Trophoblast cell (in vitro differentiated cells and primary cell): ENCODE data around the gene C11orf42.
A peak's percentile ranks its signal among the peaks of the same experiment; 100 is the strongest.

Source experiments
- DNase-seq, 2 donors: peaks; one replicate each; pipeline ENCODE4 v3.0.0-alpha.2; 2016
- H2AFZ ChIP-seq: 2 replicates; pipeline ENCODE4 v1.6.1; 2013; ENCODE audit warnings: low read length, moderate library complexity, mild to moderate bottlenecking; ENCODE audit not compliant: insufficient read depth, poor library complexity
- H2AK5ac ChIP-seq: 2 replicates; pipeline ENCODE4 v1.6.1; 2013; ENCODE audit warnings: mild to moderate bottlenecking, low read length
- H2BK120ac ChIP-seq: 2 replicates; pipeline ENCODE4 v1.6.1; 2013; ENCODE audit warnings: low read length, mild to moderate bottlenecking, moderate library complexity; ENCODE audit not compliant: insufficient read depth, poor library complexity
- H2BK12ac ChIP-seq: 2 replicates; pipeline ENCODE4 v1.6.1; 2013; ENCODE audit warnings: mild to moderate bottlenecking, low read length, moderate library complexity
- H2BK5ac ChIP-seq: 2 replicates; pipeline ENCODE4 v1.6.1; 2013; ENCODE audit warnings: low read length, low read depth, moderate library complexity, mild to moderate bottlenecking; ENCODE audit not compliant: poor library complexity
- H3K14ac ChIP-seq: 2 replicates; pipeline ENCODE4 v1.6.1; 2013; ENCODE audit warnings: mild to moderate bottlenecking, low read length
- H3K18ac ChIP-seq: 2 replicates; pipeline ENCODE4 v1.6.1; 2013; ENCODE audit warnings: mild to moderate bottlenecking, low read length
- H3K23ac ChIP-seq: 2 replicates; pipeline ENCODE4 v1.6.1; 2013; ENCODE audit warnings: low read length
- H3K27ac ChIP-seq: 2 replicates; pipeline ENCODE4 v1.5.1; 2013; ENCODE audit warnings: low read depth, mild to moderate bottlenecking, inconsistent platforms, low read length, moderate library complexity
- H3K27me3 ChIP-seq: 2 replicates; pipeline ENCODE4 v1.6.1; 2013; ENCODE audit warnings: inconsistent platforms, mild to moderate bottlenecking, low read length, moderate library complexity; ENCODE audit not compliant: insufficient read depth
- H3K36me3 ChIP-seq, 2 experiments: 1 replicate in 1 of 2; 2 replicates in 1 of 2; pipeline ENCODE4 v1.6.1; 2013; ENCODE audit warnings: low read length in 2 of 2, mild to moderate bottlenecking in 2 of 2, moderate library complexity in 1 of 2; ENCODE audit not compliant: insufficient read depth in 2 of 2, control insufficient read depth in 1 of 2
- H3K4ac ChIP-seq: 2 replicates; pipeline ENCODE4 v1.6.1; 2013; ENCODE audit warnings: low read depth, mild to moderate bottlenecking, low read length, moderate library complexity
- H3K4me1 ChIP-seq, 2 experiments: 1 replicate in 1 of 2; 2 replicates in 1 of 2; pipeline ENCODE4 v1.6.1; 2013; ENCODE audit warnings: low read length in 2 of 2, mild to moderate bottlenecking in 2 of 2, moderate library complexity in 1 of 2; ENCODE audit not compliant: insufficient read depth in 2 of 2, control insufficient read depth in 1 of 2
- H3K4me2 ChIP-seq: 2 replicates; pipeline ENCODE4 v1.6.1; 2013; ENCODE audit warnings: inconsistent platforms, mild to moderate bottlenecking, low read length, moderate library complexity
- H3K4me3 ChIP-seq: 2 replicates; pipeline ENCODE4 v1.5.1; 2013; ENCODE audit warnings: mild to moderate bottlenecking, low read depth, low read length, inconsistent platforms
- H3K79me1 ChIP-seq: one replicate; pipeline ENCODE4 v1.6.1; 2013; ENCODE audit warnings: low read length
- H3K79me2 ChIP-seq: 2 replicates; pipeline ENCODE4 v1.6.1; 2013; ENCODE audit warnings: low read length, mild to moderate bottlenecking; ENCODE audit not compliant: control insufficient read depth, insufficient read depth, poor library complexity
- H3K9ac ChIP-seq: 2 replicates; pipeline ENCODE4 v1.6.1; 2013; ENCODE audit warnings: mild to moderate bottlenecking, low read length
- H3K9me3 ChIP-seq: 2 replicates; pipeline ENCODE4 v1.6.1; 2013; ENCODE audit warnings: low read depth, mild to moderate bottlenecking, control low read depth, inconsistent platforms, low read length; ENCODE audit not compliant: insufficient read depth
- H4K12ac ChIP-seq: 2 replicates; pipeline ENCODE4 v1.6.1; 2013; ENCODE audit warnings: low read depth, mild to moderate bottlenecking, low read length, moderate library complexity
- H4K8ac ChIP-seq: 2 replicates; pipeline ENCODE4 v1.6.1; 2013; ENCODE audit warnings: low read depth, mild to moderate bottlenecking, low read length, moderate library complexity
- H4K91ac ChIP-seq: one replicate; pipeline ENCODE4 v1.6.1; 2013; ENCODE audit warnings: low read depth, mild to moderate bottlenecking, low read length, moderate library complexity
- WGBS: extraction: QIAGEN DNeasy Blood & Tissue Kit; methylation state at CpG from one replicate; pipeline ENCODE4 v1.1.7; 2013; ENCODE audit warnings: missing lambda C conversion rate; ENCODE audit not compliant: insufficient read length, insufficient coverage; ENCODE audit errors: extremely low coverage; 5-methylcytosine and 5-hydroxymethylcytosine counted together

The C11orf42 gene

GRCh38 chr11:6238902-6239301, 33.5 kb downstream of the C11orf42 start, which contains the start of gene CNGA4:
TSS of gene CNGA4 (plus strand) at chr11:6239089. CDS start at chr11:6239207, 118 bp downstream.
- Histone ChIP-seq H2BK12ac (no peak within 1 kb of the TSS), H3K79me2 (peaks cover 5% of the 10 kb centered on the region), H3K4me1 (peaks cover 0 to 2% of the 10 kb centered on the region in 2 experiments), H4K91ac (no peak within 1 kb of the TSS), H4K8ac (no peak within 1 kb of the TSS), H3K9me3 (no peaks in the 10 kb centered on the region), H3K36me3 (no peaks in the 10 kb centered on the region), H3K14ac (no peak within 1 kb of the TSS), H4K12ac (no peak within 1 kb of the TSS), H3K23ac (no peak within 1 kb of the TSS), H3K79me1 (peaks cover 7% of the 10 kb centered on the region), H2AK5ac (no peak within 1 kb of the TSS), H3K18ac (no peak within 1 kb of the TSS), H3K9ac (no peak within 1 kb of the TSS), H3K27me3 (no peaks in the 10 kb centered on the region), H3K4me3 (no peak within 1 kb of the TSS), H3K4me2 (no peak within 1 kb of the TSS), H2BK5ac (no peak within 1 kb of the TSS), H2BK120ac (no peak within 1 kb of the TSS), H3K4ac (no peak within 1 kb of the TSS), H3K27ac (no peak within 1 kb of the TSS), H2AFZ (no peak within 1 kb of the TSS)
- no peak for DNase-seq
- whole genome bisulfite sequencing: no CpG with 5 or more reads among the region's 1 CpG

GRCh38 chr11:6240139-6240538, 34.8 kb downstream of the C11orf42 start:
- Histone ChIP-seq H3K27ac (no peak overlapping the region), H2BK120ac (no peak overlapping the region), H4K91ac (no peak overlapping the region), H3K79me2 (no peaks in the 10 kb centered on the region), H2AK5ac (no peak overlapping the region), H2BK12ac (no peak overlapping the region), H3K9me3 (no peaks in the 10 kb centered on the region), H3K18ac (no peak overlapping the region), H3K23ac (no peak overlapping the region), H3K36me3 (no peaks in the 10 kb centered on the region), H4K12ac (no peak overlapping the region), H4K8ac (no peak overlapping the region), H3K79me1 (peaks cover 5% of the 10 kb centered on the region), H3K4me1 (no peaks in the 10 kb centered on the region), H2AFZ (no peak overlapping the region), H3K14ac (no peak overlapping the region), H3K4me2 (no peak overlapping the region), H3K27me3 (no peaks in the 10 kb centered on the region), H3K9ac (no peak overlapping the region), H3K4ac (no peak overlapping the region), H2BK5ac (no peak overlapping the region), H3K4me3 (no peak overlapping the region)
- DNase-seq: peak; percentile 85 to 95
- WGBS: no CpG with 5 or more reads among the region's 28 CpGs

- WGBS: no CpG with 5 or more reads among the region's 1 CpG
- Histone ChIP-seq H3K14ac (no peak overlapping the region), H2AK5ac (no peak overlapping the region), H3K27ac (no peak overlapping the region), H4K91ac (no peak overlapping the region), H4K8ac (no peak overlapping the region), H3K4me2 (no peak overlapping the region), H2BK120ac (no peak overlapping the region), H3K79me1 (peaks cover 3% of the 10 kb centered on the region), H4K12ac (no peak overlapping the region), H3K36me3 (no peaks in the 10 kb centered on the region), H3K4me3 (no peak overlapping the region), H2AFZ (no peak overlapping the region), H2BK5ac (no peak overlapping the region), H3K79me2 (no peaks in the 10 kb centered on the region), H3K23ac (no peak overlapping the region), H3K9ac (no peak overlapping the region), H3K9me3 (no peaks in the 10 kb centered on the region), H3K4me1 (no peaks in the 10 kb centered on the region), H3K4ac (no peak overlapping the region), H3K18ac (no peak overlapping the region), H2BK12ac (no peak overlapping the region), H3K27me3 (no peaks in the 10 kb centered on the region)
- no peak for DNase-seq
These were observed 35.4 kb downstream of the C11orf42 start for GRCh38 chr11:6240781-6241180.

- no peak overlapping the region for H2BK5ac ChIP-seq
- no peak overlapping the region for H2BK120ac ChIP-seq
- H4K12ac ChIP-seq: no peak overlapping the region
- H3K79me2 ChIP-seq: no peaks in the 10 kb centered on the region
- no peak overlapping the region for H3K23ac ChIP-seq
- no peaks in the 10 kb centered on the region for H3K9me3 ChIP-seq
- no peak overlapping the region for H2BK12ac ChIP-seq
- H3K27ac ChIP-seq: no peak overlapping the region
- no peak overlapping the region for H3K4me2 ChIP-seq
- no peak overlapping the region for H4K91ac ChIP-seq
- no peak overlapping the region for H4K8ac ChIP-seq
- no peaks in the 10 kb centered on the region for H3K36me3 ChIP-seq
- no peak overlapping the region for H3K9ac ChIP-seq
- peak; percentile 52 to 73 for DNase-seq
- H2AFZ ChIP-seq: no peak overlapping the region
- no peaks in the 10 kb centered on the region for H3K27me3 ChIP-seq
- peaks cover 3% of the 10 kb centered on the region for H3K79me1 ChIP-seq
- H3K4me3 ChIP-seq: no peak overlapping the region
- no peak overlapping the region for H3K14ac ChIP-seq
- H3K4me1 ChIP-seq: no peaks in the 10 kb centered on the region
- no peak overlapping the region for H3K4ac ChIP-seq
- no peak overlapping the region for H3K18ac ChIP-seq
- no CpG with 5 or more reads among the region's 7 CpGs for WGBS
- H2AK5ac ChIP-seq: no peak overlapping the region
These were observed 36.0 kb downstream of the C11orf42 start for GRCh38 chr11:6241316-6241715.
